Kidney capillary endothelial cell (primary cell): Measurements from ENCODE around the gene TIFAB.

Source experiments
- DNase-seq: peaks from one replicate; pipeline ENCODE4 v3.0.0-alpha.2; 2018; ENCODE audit warnings: low spot score

TIFAB gene

DNA sequence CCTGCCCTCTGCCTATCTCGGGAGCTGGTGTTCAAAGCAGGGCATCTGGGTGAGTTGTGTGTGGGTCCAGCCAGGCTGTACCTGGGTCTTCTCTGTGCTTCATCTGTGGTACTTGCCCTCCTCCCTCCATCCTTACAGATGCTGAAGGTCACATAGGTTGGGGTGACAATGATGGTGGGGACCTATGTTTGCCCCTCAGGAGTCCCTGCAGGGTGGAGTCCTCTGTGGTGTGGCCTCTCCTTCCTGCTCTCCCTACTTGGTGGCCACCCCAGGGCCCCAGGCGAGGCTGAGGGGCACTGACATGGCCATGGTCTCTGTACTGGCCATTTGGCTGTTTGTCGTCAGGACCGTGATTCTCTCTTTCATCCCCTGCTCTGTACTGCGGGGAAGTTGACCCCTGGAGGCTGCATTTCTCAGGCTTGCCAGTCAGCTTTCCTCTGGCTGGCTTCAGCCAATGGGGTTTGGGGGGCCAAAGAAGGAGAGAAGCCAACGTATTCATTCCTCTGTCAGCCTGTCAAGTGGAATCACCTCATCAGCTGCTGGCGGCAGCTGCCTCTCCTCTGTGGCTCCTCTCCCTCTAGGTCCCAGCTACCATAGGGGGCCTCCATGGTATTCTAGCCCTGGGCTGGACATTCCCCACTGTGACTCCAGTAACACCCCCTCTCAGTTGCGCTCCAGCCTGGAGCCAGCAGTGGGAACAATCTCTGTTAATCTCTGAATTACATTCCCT, 9.6 kb downstream of the TIFAB start:
- no peak for DNase-seq

DNA sequence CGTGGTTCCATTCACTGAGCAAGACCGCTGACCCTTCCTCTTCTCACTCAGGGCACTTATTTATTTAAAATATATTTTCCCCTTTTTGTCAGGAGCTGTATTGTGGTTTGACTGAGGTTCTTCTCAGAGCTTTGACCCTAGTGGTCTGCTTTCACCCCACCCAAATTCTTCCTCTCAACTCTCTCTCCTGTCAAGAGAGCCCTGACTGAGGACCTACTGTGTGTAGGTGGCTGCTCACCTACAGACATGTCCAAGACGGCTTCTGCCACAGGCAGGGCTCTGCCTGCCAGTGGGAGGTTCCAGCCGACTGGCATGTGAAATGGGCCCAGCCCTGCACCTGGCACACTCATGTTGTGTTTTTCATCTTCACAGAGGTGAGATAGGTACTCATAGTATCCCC, 10.2 kb downstream of the TIFAB start:
- DNase-seq = no peak

DNA sequence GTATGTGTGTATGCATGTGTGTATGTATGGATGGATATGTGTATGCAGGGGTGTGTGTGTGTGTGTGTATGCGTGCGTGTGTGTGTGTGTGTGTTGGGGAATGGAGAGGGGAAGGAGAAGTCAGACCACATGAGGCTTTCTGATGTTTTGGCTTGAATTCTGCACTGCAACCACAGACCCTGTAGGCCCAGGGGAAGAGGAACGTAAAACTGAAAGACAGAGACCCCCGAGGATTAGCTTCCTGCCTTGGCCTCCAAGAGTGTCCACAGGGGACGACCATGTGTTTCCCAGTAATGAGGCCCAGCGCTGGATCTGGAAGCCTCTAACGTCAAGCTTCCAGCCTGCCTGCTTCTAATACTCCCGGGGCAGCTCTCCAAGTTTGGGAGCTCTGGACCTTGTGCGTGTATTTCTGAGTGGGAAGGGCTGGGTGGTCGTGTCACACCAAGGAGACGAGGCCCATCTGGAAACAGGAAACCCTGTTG, 10.8 kb downstream of the TIFAB start:
- no peak for DNase-seq

DNA sequence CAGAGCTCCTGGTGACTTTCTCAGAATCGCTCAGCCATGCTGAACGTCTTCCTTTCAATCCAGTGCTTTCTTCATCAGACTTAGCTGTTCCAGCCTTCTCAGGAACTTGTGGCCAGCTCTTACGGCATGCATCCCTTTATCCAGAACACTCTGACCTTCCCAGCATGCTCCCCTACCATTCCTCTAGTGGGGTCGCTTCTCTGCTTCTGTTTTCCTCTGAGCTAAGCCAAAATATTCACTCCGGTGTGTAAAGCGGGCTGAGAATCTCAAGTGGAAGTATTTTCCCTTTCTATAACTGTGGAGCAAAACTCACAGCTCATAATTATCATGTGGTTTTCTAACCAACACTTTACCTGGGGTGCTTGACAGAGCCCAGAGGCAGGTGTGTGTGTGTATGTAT, 11.2 kb downstream of the TIFAB start:
- no peak for DNase-seq

GRCh38 chr5:135439231-135440205, 12.6 kb downstream of the TIFAB start:
- DNase-seq = no peak

DNA sequence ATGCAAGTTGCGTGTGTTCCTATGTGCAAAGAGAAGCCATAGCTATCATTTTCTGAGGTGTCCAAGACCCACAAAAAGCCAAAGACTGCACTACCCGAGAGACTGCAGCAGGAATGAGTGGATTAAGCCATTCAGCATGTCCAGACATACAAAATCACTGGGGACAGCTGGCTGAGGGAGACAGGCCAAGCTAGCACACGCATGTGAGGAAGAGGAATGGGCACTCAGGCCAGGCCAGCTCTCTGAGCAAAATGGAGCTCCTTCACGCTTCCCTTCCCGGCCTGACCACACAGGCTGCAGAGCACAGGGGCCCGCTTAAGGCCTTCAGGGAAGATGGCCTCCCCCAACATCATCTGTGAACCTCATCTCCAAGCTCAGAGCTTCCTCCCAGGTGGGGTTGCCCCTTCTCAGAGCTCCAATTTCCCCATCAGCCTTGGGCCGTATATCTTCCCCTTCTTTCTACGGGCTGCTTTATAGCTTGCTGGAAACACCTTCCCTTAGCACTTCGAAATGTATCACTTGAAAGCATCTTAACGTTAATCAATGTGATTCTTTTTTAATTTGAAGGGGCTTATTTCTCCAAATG, 13.4 kb downstream of the TIFAB start:
- DNase-seq = no peak

- no peak for DNase-seq
Observed at GRCh38 chr5:135437796-135438560, 14.2 kb downstream of the TIFAB start.

- DNase-seq = no peak
Observed at GRCh38 chr5:135437422-135437795, 14.7 kb downstream of the TIFAB start.

- DNase-seq = no peak
Observed at GRCh38 chr5:135436951-135437418, 15.2 kb downstream of the TIFAB start.

DNA sequence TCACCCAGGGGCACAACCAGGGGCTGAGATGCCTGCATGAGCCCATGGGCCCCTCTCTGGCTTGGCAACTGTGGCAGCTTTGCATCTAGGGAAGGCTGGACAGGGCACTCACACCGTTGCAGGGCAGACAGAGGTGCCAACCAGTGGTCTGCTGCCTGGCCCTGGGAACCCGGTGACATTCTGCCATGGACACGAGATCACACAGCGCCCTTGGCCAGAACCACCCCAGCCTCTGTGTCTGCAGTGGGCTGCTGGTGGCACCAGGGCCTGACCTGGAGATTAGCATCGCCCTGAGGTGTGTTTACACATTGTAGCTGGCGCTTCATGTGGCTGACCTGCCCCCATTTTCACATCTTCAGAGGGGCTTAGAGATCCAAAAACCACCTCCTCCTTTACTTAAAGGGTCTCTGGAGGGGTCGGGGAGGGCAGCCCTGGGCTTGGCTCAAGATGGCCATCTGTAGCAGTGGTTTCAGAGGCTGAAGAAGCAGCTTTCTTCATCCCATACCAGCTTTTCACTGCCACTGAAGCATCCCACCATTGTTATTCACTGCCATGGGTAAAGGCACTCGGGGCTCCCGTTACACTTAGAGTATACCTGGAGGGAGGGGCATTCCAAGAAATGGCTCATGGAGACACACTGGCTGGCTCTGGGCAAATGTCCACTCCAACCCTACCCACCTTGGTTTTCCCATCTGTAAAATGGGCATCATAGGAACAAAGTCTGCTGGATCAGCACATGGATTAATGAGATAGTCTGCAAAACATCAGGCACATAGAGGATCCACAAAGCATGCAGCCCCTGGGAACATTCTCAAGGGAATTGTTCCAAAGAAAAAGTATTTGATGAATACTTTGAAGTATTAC, 16.5 kb downstream of the TIFAB start:
- no peak for DNase-seq

DNA sequence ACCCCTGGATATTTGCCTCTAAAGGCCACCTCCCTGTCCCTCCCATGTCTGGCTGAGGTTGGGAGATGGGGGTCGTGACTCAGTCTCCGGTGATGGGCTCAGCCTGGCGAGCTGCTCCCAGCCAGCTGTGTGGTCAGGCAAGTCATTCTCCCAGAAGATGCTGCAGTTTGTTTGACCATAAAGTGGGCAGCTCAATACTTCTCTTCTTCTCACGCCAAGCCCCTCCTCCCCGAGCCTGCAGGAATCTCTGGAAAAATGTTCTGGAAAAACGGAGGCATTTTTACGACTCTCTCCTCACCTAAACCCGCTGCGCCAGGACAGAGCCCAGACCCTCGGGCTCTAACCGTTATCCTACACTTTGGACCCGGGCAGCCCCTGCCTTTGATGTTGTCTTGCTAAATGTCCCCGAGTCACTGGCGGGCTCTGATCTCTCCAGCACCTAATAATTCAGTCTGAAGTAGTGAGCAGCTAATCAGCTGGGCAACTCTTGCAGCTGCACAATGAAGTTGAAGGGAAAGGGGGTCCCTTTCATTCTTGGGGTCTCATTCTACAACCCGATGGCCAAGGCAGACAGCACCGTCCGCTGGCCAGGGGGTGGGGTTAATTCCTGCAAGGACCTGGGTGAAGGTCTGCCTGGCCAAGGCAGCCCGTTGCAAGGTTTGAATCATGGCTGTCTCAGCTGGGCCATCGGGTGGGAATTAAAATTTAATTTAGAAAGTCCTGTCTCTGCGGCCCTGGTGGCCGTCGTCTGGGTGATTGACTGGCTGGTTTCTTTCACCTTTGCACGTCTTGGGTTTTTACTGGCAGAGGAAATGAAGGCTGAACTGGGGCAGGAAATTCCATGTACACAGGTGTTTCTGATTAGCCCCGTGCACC, 17.3 kb downstream of the TIFAB start:
- no peak for DNase-seq

GRCh38 chr5:135433681-135434426, 18.3 kb downstream of the TIFAB start:
- no peak for DNase-seq

DNA sequence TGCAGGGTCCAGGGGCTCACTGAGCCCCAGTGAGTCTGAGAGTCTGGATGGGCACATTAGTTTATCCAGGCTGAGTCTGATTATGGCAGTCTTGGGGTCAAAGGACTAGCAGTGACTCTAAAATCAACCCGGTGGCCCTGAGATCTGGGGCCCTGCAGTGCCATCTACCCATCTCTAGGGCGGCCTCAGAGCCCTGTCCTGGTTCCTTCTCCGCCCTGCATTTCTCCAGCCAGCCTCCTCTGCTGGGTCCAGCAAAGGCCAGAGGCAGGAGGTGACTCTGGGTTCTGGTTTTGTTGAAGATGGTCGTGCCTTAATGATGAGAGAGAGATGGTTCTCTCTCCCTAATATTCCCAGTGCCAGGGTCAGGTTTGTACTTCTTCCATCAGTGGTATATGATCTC, 20.0 kb downstream of the TIFAB start:
- DNase-seq = no peak

- DNase-seq = no peak
Observed at GRCh38 chr5:135430135-135430437, 22.1 kb downstream of the TIFAB start.

DNA sequence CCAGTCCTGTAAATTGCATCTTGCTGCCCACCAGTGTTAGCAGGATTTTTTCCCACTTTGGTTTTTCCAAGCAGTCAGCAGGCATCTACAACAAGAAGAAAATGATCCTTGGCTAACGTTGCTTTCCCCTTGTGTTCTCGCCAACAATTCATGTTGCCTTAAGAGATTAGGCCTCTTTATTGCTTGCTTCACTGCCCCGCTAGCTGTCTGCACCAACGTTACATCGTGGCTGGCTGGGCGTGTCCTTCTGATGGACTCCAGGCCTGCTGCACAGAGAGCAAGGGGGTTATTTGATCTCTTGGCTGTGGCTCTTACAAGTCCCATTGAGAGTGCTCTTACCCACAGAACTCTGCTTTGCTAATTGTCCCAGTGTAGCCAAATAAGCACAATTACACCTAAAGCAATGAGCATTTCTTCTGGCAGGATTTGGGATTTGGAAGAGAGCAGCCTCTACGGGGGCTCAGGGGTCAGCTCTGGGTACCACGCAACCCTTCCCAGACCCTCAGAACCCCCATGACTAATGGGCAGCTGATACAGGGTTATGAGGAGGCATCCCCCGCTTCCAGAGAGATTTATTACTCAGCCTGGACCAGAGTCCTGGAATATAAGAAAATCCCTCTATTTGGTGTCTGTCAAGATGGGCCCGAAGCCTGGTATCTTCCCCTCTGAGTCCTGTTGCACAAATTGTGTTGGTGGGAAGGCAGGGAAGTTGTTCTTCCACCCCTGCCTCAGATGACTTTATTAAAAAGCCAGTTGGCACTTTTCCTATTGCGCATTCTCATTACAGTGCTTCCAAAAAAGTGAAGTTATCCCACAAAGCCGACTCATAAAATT, 22.6 kb downstream of the TIFAB start:
- no peak for DNase-seq

DNA sequence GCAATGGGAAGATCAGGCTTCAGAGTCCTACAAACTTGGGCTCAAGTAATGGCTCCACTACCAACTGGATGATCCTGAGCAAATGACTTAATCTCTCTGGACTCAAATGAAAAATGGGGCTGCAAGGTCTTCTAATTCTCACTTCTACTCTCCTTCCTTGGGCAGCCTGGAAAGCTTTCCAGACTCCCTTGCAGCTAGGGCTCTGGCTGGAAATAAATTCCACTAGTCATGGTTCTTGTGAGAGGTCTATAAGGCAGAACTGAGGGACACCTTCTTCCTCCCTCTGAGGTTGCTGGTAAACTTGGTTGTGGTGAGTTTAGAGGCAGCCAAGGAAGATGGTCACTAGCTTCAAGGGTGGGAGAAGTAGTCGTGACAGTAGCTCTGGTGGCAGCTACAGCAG, 23.6 kb downstream of the TIFAB start:
- no peak for DNase-seq

DNA sequence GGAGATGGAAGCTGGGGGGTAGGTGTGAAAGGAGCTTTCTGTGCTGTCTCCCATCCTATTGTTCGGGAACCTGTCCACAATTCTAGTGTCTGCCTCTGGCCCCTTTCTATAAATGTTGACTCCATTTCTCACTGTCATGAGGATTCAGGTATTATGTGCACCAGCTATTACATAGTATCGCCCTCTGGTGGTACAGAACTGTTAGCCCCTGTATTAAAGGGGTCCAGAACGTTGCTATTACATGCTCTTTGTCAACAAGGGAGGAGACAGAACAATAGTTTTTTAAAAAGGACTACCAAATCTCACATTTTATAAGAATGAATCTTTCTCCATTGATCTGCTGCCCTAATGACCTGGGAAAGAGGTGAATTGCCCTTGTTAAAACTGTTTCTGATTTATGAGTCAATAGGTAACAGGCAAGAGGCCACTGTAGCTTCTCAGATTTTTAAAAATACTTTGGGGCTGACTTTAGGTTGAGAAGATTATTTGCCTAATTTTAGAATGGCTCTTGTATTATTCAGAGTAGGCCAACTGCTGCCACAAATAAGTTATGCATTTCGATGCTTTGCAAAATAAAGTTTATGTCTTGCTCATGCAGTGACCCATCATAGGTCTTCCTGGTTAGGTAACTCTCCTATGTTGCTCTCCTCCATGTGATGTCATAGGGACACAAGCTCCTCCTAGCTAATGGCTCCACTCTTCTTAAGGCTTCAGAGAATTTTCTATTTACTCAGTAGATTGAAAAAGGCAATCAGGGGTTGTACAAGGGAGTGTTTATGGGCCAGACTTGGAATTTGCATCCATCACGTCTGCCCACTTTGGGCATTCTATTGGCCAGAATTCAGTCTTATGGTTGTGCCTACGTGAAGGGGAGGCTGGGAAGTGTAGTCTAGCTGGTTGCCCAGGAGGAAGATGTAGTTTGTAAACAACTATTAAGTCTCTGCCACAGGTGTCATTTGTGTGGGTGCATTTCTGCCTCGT, 25.8 kb downstream of the TIFAB start:
- DNase-seq = peak; percentile 53
